PC-3 (cell line): ENCODE data around the gene DTNB. TPM values are rescaled to one million over a fixed set of nuclear protein-coding genes. Genes with fewer than 3 reads are reported as not detected.
"Not testable (repeated sequence)": the region's sequence is repeated elsewhere in the genome, so short reads cannot be mapped to it uniquely, and the experiment has no call there.

ENCODE experiments used
- ATAC-seq: fragments of 200-7000 bp; cut with Tn5 transposase; 2 replicates; pipeline ENCODE4 v1.9.1; 2020; ENCODE audit warnings: mild to moderate bottlenecking, moderate library complexity
- BruUV-seq: library from RNA; stranded (reverse); fragments of 400-500 nt; replicated peaks from 2 replicates; lab custom pipeline; 2021; lab: Mats Ljungman, UMichigan
- CTCF ChIA-PET: fragments of 300-600 bp; sonication (Branson Sonifier 250); formaldehyde crosslinking; loops from one replicate; lab custom pipeline; 2022; ENCODE audit warnings: antibody characterized with exemption; lab: Charles Lee
- POLR2A ChIA-PET: fragments of 300-600 bp; sonication (Branson Sonifier 250); formaldehyde crosslinking; loops from one replicate; lab custom pipeline; 2022; ENCODE audit warnings: antibody characterized with exemption; ENCODE audit not compliant: unreplicated experiment; lab: Charles Lee
- DNase-seq: peaks from one replicate; pipeline ENCODE4 v3.0.0-alpha.2; 2015
- H2AFZ ChIP-seq: fragments of 300-600 bp; sonication (generic); 2 replicates; pipeline ENCODE4 v1.6.0; 2016; ENCODE audit warnings: antibody characterized with exemption, low read length
- H3F3A ChIP-seq: fragments of 300-600 bp; sonication (generic); one replicate; pipeline ENCODE4 v1.6.0; 2017; ENCODE audit warnings: antibody characterized with exemption, low read length, control low read depth, mild to moderate bottlenecking; ENCODE audit not compliant: unreplicated experiment
- H3K27ac ChIP-seq: fragments of 300-600 bp; sonication (generic); 2 replicates; pipeline ENCODE4 v1.5.1; 2016; ENCODE audit warnings: mild to moderate bottlenecking, low read length
- H3K27me3 ChIP-seq: fragments of 300-600 bp; sonication (generic); 2 replicates; pipeline ENCODE4 v1.6.1; 2016; ENCODE audit warnings: low read length, mixed read lengths
- H3K36me3 ChIP-seq: fragments of 300-600 bp; sonication (generic); 2 replicates; pipeline ENCODE4 v1.6.1; 2016; ENCODE audit warnings: low read depth, mixed run types, low read length, mixed read lengths
- H3K4me1 ChIP-seq: fragments of 300-600 bp; sonication (generic); 2 replicates; pipeline ENCODE4 v1.5.1; 2016; ENCODE audit warnings: low read length; ENCODE audit not compliant: insufficient read depth
- H3K4me2 ChIP-seq: fragments of 300-600 bp; sonication (generic); 2 replicates; pipeline ENCODE4 v1.6.0; 2016; ENCODE audit warnings: low read length
- H3K4me3 ChIP-seq: fragments of 300-600 bp; sonication (generic); 2 replicates; pipeline ENCODE4 v1.5.1; 2016; ENCODE audit warnings: mild to moderate bottlenecking, low read length, mixed read lengths
- H3K79me2 ChIP-seq: fragments of 300-600 bp; sonication (generic); 2 replicates; pipeline ENCODE4 v1.6.1; 2017; ENCODE audit warnings: low read length, mixed read lengths
- H3K9ac ChIP-seq: fragments of 300-600 bp; sonication (generic); 2 replicates; pipeline ENCODE4 v1.6.0; 2016; ENCODE audit warnings: mild to moderate bottlenecking, low read length
- H3K9me2 ChIP-seq: fragments of 300-600 bp; sonication (generic); replicated peaks from 2 replicates; pipeline ENCODE4 v1.6.1; 2016; ENCODE audit warnings: mixed run types, low read length, mixed read lengths
- H3K9me3 ChIP-seq: fragments of 300-600 bp; sonication (generic); 2 replicates; pipeline ENCODE4 v1.6.1; 2016; ENCODE audit warnings: low read length, mixed read lengths
- H4K20me1 ChIP-seq: fragments of 300-600 bp; sonication (generic); 2 replicates; pipeline ENCODE4 v1.6.1; 2016; ENCODE audit warnings: low read length, mixed read lengths
- CTCF ChIP-seq: fragments of 300-600 bp; sonication (generic); conservative IDR thresholded peaks from 2 replicates; pipeline ENCODE4 v1.5.1; 2017; ENCODE audit warnings: antibody characterized with exemption, low read depth, mild to moderate bottlenecking, low read length
- EZH2 ChIP-seq: fragments of 300-600 bp; sonication (generic); IDR thresholded peaks from one replicate; pipeline ENCODE4 v1.6.1; 2017; ENCODE audit warnings: antibody characterized with exemption, mild to moderate bottlenecking, low read length; ENCODE audit not compliant: unreplicated experiment
- EZH2phosphoT487 ChIP-seq: fragments of 300-600 bp; sonication (generic); IDR thresholded peaks from 2 replicates; pipeline ENCODE4 v1.6.1; 2018; ENCODE audit warnings: mild to moderate bottlenecking, antibody characterized with exemption, low read length, borderline replicate concordance
- intact Hi-C: fragments of 100-400 bp; cut with micrococcal nuclease; formaldehyde crosslinking; loops from 2 replicates; pipeline ENCODE4 v1.9.0; 2023
- total RNA-seq: library from RNA; depleted of rRNA; stranded (reverse); fragments of >200 nt; gene quantifications from 2 replicates; pipeline ENCODE4 v1.2.3, GENCODE V29; 2014

The DTNB gene
- total RNA-seq, 1 experiment from 2014 or later = 23.1 TPM

DNA sequence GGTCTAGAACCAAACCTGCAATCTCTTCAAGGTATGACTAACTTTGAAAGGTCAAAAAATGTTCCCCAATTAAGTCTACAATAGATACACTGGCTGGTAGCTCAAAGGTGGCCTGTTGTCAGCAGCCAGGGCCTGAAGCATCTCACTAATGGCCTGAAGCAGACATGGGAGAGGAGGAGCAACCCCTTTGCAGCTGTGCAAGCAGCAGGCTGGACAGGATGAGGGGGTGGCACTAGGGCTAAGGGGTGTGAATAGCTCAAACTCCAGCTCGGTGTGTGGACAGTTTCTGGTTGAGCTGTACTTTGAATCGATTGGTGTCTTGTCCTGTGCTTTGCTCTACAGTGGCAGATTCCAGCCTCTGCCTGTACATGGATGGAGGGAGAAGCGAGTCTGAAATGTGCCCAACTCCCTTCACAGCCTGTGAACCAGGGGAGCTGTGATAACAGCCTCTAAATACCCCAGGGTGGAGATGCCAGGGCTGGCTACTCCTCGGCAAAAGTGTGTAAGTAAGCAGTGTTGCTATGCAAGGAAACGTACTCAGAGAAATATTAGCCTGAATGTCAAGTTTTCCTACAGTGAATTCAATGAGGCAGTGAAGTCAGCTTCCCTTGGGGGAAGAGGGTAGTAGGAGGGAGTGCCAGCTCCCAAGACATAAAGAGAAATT lies 34.7 kb upstream of the DTNB start:
- ATAC-seq = peak; percentile 90
- CTCF ChIA-PET = interaction anchor here (1.2 kb wide), 1 partner anchor 9 kb away, joined by 5 read pairs; no protein-coding TSS in a partner anchor

GRCh38 chr2:25705575-25705974 lies 32.2 kb upstream of the DTNB start:
- POLR2A ChIA-PET, H3F3A ChIP-seq, DNase-seq, H3K4me2 ChIP-seq, H3K4me3 ChIP-seq, H3K9ac ChIP-seq, intact Hi-C loops, H3K79me2 ChIP-seq, H3K27me3 ChIP-seq, BruUV-seq, ATAC-seq, H3K36me3 ChIP-seq, CTCF ChIA-PET, H4K20me1 ChIP-seq, H2AFZ ChIP-seq, H3K27ac ChIP-seq, H3K9me2 ChIP-seq, H3K9me3 ChIP-seq: not testable (repeated sequence)
- H3K4me1 ChIP-seq = peaks cover 27% of the 10 kb centered on the region

More for the DNA sequence above, 34.7 kb upstream of the DTNB start:
- Histone ChIP-seq H3K36me3 (no peaks in the 10 kb centered on the region), H3K9me3 (no peaks in the 10 kb centered on the region), H3K27me3 (no peaks in the 10 kb centered on the region), H3K4me2 (peak overlapping the region; percentile 33), H3K4me1 (peaks cover 21% of the 10 kb centered on the region), H3K9ac (no peak overlapping the region), H4K20me1 (no peaks in the 10 kb centered on the region), H3K4me3 (no peak overlapping the region), H3K27ac (peak overlapping the region; percentile 48), H3F3A (peaks cover 8% of the 10 kb centered on the region), H2AFZ (no peak overlapping the region), H3K79me2 (no peaks in the 10 kb centered on the region), H3K9me2 (no peaks in the 10 kb centered on the region)
- intact Hi-C loops = no loop called here
- TF ChIP-seq EZH2 = no peak
- POLR2A ChIA-PET = interaction anchor here (0.6 to 0.7 kb wide), 2 partner anchors 17 to 25 kb away, joined by 3 to 5 read pairs; no protein-coding TSS in a partner anchor
- peak; percentile 92 for DNase-seq
- no TSS peak for BruUV-seq

DNA sequence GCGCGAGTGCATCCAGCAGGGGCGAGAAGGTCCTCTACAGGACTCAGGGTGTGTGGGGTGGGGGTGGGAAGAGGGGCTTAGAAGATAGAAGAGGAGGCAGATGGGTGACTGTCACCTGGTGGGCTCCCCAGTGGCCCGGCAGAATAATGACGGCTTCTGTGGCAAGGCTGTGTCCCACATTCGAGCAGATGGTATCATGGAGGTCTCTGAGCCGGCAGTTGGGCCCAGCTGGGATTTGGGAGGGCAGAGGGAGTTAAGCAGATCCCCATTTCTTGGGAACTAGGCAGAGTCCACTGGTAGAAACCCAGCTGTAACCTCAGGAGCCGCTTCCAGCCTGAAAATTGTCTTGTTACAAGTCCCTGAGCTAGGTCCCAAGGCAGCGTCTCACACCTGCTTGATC lies 28.4 kb upstream of the DTNB start:
- no peaks in the 10 kb centered on the region for H3K9me2 ChIP-seq
- ChIA-PET CTCF (interaction anchor here (1.2 to 1.7 kb wide), 2 partner anchors 37 to 340 kb away, joined by 3 to 13 read pairs; no protein-coding TSS in a partner anchor), POLR2A (no interaction called here)
- no peak overlapping the region for H3K27ac ChIP-seq
- no peak overlapping the region for H3K9ac ChIP-seq
- no peaks in the 10 kb centered on the region for H3K27me3 ChIP-seq
- no peak for ATAC-seq
- H3K79me2 ChIP-seq = no peaks in the 10 kb centered on the region
- H3K9me3 ChIP-seq = no peaks in the 10 kb centered on the region
- TF ChIP-seq CTCF = no peak
- no peak for TF ChIP-seq EZH2phosphoT487
- no peak for TF ChIP-seq EZH2
- BruUV-seq = no TSS peak
- no peaks in the 10 kb centered on the region for H3F3A ChIP-seq
- DNase-seq = no peak
- H2AFZ ChIP-seq = no peak overlapping the region
- H3K4me1 ChIP-seq = peaks cover 32% of the 10 kb centered on the region
- H3K4me2 ChIP-seq = no peak overlapping the region
- intact Hi-C loops = no loop called here
- H4K20me1 ChIP-seq = no peaks in the 10 kb centered on the region
- no peaks in the 10 kb centered on the region for H3K36me3 ChIP-seq
- no peak overlapping the region for H3K4me3 ChIP-seq
